ENCODE results near the gene ABLIM1. TPM values are rescaled to one million over a fixed set of nuclear protein-coding genes. Genes with fewer than 3 reads are reported as not detected.

Gene ABLIM1
- total and polyA plus RNA-seq, 2 experiments from 2014 or later: 21.9 to 45.1 TPM

DNA sequence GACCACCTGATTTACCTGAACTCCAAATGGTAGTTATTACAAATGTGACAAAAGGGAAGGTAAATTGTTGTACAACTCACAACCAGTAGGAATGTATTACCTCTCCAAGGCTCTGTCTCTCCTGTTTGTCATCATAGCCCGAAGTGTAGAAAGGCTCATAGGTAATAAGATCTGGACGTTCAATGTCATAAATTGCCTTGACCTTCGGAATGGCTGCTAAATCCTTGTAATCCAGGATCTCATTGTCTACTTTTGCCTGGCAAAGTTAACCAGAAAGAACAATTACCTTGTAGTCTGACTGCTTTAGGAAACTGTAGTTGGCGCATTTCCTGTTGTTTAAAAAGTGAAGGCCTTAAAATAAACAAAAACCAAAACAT is 185.2 kb downstream of the ABLIM1 start (continued):
- TF ChIP-seq, protein P1, sequence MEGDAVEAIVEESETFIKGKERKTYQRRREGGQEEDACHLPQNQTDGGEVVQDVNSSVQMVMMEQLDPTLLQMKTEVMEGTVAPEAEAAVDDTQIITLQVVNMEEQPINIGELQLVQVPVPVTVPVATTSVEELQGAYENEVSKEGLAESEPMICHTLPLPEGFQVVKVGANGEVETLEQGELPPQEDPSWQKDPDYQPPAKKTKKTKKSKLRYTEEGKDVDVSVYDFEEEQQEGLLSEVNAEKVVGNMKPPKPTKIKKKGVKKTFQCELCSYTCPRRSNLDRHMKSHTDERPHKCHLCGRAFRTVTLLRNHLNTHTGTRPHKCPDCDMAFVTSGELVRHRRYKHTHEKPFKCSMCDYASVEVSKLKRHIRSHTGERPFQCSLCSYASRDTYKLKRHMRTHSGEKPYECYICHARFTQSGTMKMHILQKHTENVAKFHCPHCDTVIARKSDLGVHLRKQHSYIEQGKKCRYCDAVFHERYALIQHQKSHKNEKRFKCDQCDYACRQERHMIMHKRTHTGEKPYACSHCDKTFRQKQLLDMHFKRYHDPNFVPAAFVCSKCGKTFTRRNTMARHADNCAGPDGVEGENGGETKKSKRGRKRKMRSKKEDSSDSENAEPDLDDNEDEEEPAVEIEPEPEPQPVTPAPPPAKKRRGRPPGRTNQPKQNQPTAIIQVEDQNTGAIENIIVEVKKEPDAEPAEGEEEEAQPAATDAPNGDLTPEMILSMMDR (conservative IDR thresholded peaks at IDR 0.05; ENCODE audit: low read depth in 2 of 2): no peak
- TF ChIP-seq STAT1 (IDR thresholded peaks at IDR 0.05; ENCODE audit: unreplicated experiment) (no peak), CREB1 (CRISPR knock-in tag; IDR thresholded peaks at IDR 0.05; ENCODE audit: low read depth) (no peak), EZH2 (IDR thresholded peaks at IDR 0.05; ENCODE audit: low read depth, unreplicated experiment) (no peak)
- TF ChIP-seq, protein P2, sequence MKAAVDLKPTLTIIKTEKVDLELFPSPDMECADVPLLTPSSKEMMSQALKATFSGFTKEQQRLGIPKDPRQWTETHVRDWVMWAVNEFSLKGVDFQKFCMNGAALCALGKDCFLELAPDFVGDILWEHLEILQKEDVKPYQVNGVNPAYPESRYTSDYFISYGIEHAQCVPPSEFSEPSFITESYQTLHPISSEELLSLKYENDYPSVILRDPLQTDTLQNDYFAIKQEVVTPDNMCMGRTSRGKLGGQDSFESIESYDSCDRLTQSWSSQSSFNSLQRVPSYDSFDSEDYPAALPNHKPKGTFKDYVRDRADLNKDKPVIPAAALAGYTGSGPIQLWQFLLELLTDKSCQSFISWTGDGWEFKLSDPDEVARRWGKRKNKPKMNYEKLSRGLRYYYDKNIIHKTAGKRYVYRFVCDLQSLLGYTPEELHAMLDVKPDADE (IDR thresholded peaks at IDR 0.05): no peak

DNA sequence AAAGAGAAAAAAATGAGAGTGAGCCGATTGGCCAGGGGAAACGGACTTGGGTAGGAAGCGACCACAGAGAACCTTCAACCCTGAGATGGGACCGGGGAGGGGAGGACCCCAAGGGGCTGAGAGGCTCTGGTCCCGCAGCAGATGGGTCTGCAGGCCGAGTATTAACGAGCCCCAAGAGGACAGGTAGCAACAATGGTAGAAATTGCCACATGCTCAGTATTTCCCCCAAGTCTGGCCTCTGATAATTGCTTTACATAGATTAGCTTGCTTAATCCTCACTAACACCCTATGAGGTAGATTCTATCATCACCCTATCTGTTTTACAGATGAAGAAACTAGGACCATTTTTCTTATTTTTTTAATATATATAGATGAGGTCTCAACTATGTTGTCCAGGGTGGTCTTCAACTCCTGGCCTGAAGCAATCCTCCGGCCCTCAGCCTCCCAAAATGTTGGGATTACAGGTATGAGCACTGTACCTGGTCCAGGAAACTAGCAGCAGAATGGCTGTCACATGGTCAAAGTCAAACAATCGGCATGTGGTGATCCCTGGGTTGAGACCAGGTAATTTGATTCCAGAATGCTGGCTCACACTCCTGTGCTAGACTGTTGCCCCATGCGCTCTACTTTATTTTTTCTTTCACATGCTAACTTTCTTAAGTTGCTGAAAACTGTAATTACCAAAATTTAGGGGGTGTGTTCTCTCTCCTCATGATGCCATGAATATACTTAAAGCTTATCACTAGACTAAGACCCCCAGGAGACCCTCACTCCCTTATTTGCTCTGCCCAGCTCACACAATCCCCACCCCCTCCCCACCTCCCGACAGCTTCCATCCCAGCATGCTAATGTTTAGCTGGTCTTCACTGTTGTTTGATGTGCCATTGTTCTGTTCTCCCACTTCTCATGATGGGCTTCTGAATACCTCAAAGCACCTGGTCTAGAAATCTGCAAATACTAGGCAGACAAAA is 185.9 kb downstream of the ABLIM1 start:
- Histone ChIP-seq H3K36me3 (ENCODE audit: insufficient read depth) (no peaks in the 10 kb centered on the region), H2AFZ (no peak overlapping the region), H3K4me3 (no peak overlapping the region), H3K9me2 (ENCODE audit: insufficient read depth) (no peaks in the 10 kb centered on the region), H3K4me2 (peak overlapping the region; percentile 64), H3K79me2 (replicated peaks; ENCODE audit: insufficient read depth) (no peaks in the 10 kb centered on the region), H3K27me3 (ENCODE audit: insufficient read depth) (no peaks in the 10 kb centered on the region), H3K27ac (ENCODE audit: low read depth) (peak overlapping the region; percentile 3; the same call in 1 of the 2 replicates), H4K20me1 (replicated peaks; ENCODE audit: insufficient read depth) (no peaks in the 10 kb centered on the region; the same call in 1 of the 2 replicates), H3F3A (replicated peaks; ENCODE audit: low read depth) (no peaks in the 10 kb centered on the region), H3K4me1 (ENCODE audit: insufficient read depth) (peaks cover 19% of the 10 kb centered on the region)
- DNase-seq (ENCODE audit: low spot score): peak; percentile 56
- Mint-ChIP-seq H3K4me3 (no peak overlapping the region), H3K9me3 (no peaks in the 10 kb centered on the region), H3K27ac (peak overlapping the region; percentile 81), H3K27me3 (ENCODE audit: insufficient read depth, low read depth, poor library complexity) (peaks cover 1% of the 10 kb centered on the region), H3K36me3 (ENCODE audit: low read depth) (peaks cover 10% of the 10 kb centered on the region; the same call in 1 of the 3 replicates), H3K4me1 (peaks cover 25% of the 10 kb centered on the region)
- peak; percentile 84 for ATAC-seq
- TF ChIP-seq, protein P2 (IDR thresholded peaks at IDR 0.05): no peak
- TF ChIP-seq NANOG (IDR thresholded peaks at IDR 0.05; ENCODE audit: borderline replicate concordance) (no peak), ZNF331 (CRISPR knock-in tag; IDR thresholded peaks at IDR 0.05; ENCODE audit: low read depth) (no peak), EZH2 (IDR thresholded peaks at IDR 0.05; ENCODE audit: low read depth, unreplicated experiment) (no peak), ZNF114 (CRISPR knock-in tag; IDR thresholded peaks at IDR 0.05) (no peak), STAT1 (IDR thresholded peaks at IDR 0.05; ENCODE audit: unreplicated experiment) (no peak), JUNB (IDR thresholded peaks at IDR 0.05; ENCODE audit: unreplicated experiment) (no peak)
- TF ChIP-seq, protein P1 (conservative IDR thresholded peaks at IDR 0.05; ENCODE audit: low read depth in 2 of 2): no peak
